HG03460 (cell line): ENCODE data around the gene PDCL3.

Experiments
- ATAC-seq: cut with Tn5 transposase; IDR thresholded peaks from one replicate; pipeline ENCODE4 v1.9.1; 2021; ENCODE audit not compliant: unreplicated experiment

Gene PDCL3

GRCh38 chr2:100611079-100612029, 48.6 kb downstream of the PDCL3 start:
- no peak for ATAC-seq

- ATAC-seq = no peak
Observed at GRCh38 chr2:100612388-100613000, 49.7 kb downstream of the PDCL3 start.

- no peak for ATAC-seq
Observed at GRCh38 chr2:100613719-100614118, 50.9 kb downstream of the PDCL3 start.

- no peak for ATAC-seq
Observed at GRCh38 chr2:100614455-100615000, 51.7 kb downstream of the PDCL3 start.

- no peak for ATAC-seq
Observed at GRCh38 chr2:100615471-100615870, 52.7 kb downstream of the PDCL3 start.

- no peak for ATAC-seq
Observed at GRCh38 chr2:100615886-100616285, 53.1 kb downstream of the PDCL3 start.

GRCh38 chr2:100616841-100617390, 54.1 kb downstream of the PDCL3 start:
- no peak for ATAC-seq

GRCh38 chr2:100619951-100620350, 57.2 kb downstream of the PDCL3 start:
- ATAC-seq = no peak

GRCh38 chr2:100620481-100620880, 57.7 kb downstream of the PDCL3 start:
- no peak for ATAC-seq

GRCh38 chr2:100621371-100621951, 58.7 kb downstream of the PDCL3 start:
- ATAC-seq = no peak

- no peak for ATAC-seq
Observed at GRCh38 chr2:100623033-100623715, 60.4 kb downstream of the PDCL3 start.

- ATAC-seq = no peak
Observed at GRCh38 chr2:100623930-100624329, 61.1 kb downstream of the PDCL3 start.

- no peak for ATAC-seq
Observed at GRCh38 chr2:100624536-100624935, 61.7 kb downstream of the PDCL3 start.

GRCh38 chr2:100625717-100626116, 62.9 kb downstream of the PDCL3 start:
- no peak for ATAC-seq
